Measurements from ENCODE around the gene LRRC61.

- TF ChIP-seq CTCF (conservative IDR thresholded peaks at IDR 0.05; ENCODE audit: low read depth, low read length), result no peak
- TF ChIP-seq EZH2 (IDR thresholded peaks at IDR 0.05; ENCODE audit: borderline replicate concordance, low read depth, low read length, poor library complexity, severe bottlenecking), result no peak
Observed at GRCh38 chr7:150382844-150383225, 59.7 kb downstream of the LRRC61 start.
